A673 (cell line): Measurements from ENCODE around the gene PHRF1.

Experiments
- EZH2 ChIP-seq: fragments of 200-600 bp; sonication (generic); IDR thresholded peaks from 2 replicates; pipeline ENCODE4 v1.6.1; 2017; ENCODE audit warnings: borderline replicate concordance, low read depth, mild to moderate bottlenecking, mixed read lengths, antibody characterized with exemption, low read length; ENCODE audit not compliant: poor library complexity, severe bottlenecking
- TF ChIP-seq, protein P1 (sequence below): fragments of 300-800, 200-600 bp; sonication (generic); conservative IDR thresholded peaks from 2 replicates; pipeline ENCODE4 v1.5.1; 2017; ENCODE audit warnings: low read depth, mild to moderate bottlenecking, antibody characterized with exemption, low read length, moderate library complexity, mixed read lengths

DNA sequence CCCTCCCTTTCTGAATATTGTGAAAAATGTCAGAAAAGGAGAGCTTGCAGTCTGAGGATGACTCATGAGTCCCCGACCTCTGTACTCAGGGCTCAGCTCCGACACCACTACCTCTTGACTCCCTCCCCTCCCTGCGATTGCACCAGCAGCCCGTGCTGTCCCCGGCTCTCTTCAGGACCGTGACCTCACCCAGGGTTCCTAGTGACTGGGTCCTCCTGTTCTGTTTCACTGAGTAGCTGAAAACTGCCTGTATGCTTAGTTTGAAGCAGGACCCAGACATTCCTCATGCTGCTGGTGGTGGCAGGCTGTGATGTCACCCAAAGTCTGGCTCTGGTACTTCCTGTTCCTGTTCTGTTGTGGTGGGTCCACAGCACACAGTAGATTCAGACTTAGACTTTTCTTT, 11.7 kb downstream of the PHRF1 start:
- TF ChIP-seq, protein P1, sequence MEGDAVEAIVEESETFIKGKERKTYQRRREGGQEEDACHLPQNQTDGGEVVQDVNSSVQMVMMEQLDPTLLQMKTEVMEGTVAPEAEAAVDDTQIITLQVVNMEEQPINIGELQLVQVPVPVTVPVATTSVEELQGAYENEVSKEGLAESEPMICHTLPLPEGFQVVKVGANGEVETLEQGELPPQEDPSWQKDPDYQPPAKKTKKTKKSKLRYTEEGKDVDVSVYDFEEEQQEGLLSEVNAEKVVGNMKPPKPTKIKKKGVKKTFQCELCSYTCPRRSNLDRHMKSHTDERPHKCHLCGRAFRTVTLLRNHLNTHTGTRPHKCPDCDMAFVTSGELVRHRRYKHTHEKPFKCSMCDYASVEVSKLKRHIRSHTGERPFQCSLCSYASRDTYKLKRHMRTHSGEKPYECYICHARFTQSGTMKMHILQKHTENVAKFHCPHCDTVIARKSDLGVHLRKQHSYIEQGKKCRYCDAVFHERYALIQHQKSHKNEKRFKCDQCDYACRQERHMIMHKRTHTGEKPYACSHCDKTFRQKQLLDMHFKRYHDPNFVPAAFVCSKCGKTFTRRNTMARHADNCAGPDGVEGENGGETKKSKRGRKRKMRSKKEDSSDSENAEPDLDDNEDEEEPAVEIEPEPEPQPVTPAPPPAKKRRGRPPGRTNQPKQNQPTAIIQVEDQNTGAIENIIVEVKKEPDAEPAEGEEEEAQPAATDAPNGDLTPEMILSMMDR = no peak
- no peak for TF ChIP-seq EZH2
